Islet of Langerhans (tissue), 1 donor: ENCODE data around the gene DNAJC30.
"Not testable (repeated sequence)": the region's sequence is repeated elsewhere in the genome, so short reads cannot be mapped to it uniquely, and the experiment has no call there.

Experiments
- FAIRE-seq: peaks from one replicate; lab custom pipeline; 2011; peaks lifted over from hg19 to GRCh38; lab: Jason Lieb, UNC

The DNAJC30 gene

GRCh38 chr7:73683056-73683787 lies at the start of gene DNAJC30, which contains the start of gene BUD23:
TSS of gene DNAJC30 (minus strand) at chr7:73683453. CDS start at chr7:73683423, 30 bp downstream.
TSS of gene BUD23 (plus strand) at chr7:73683597. CDS start at chr7:73683626, 29 bp downstream.
- FAIRE-seq: no peak

- no peak for FAIRE-seq
Observed at GRCh38 chr7:73732397-73732796, 49.1 kb upstream of the DNAJC30 start.

GRCh38 chr7:73730485-73730884 lies 47.2 kb upstream of the DNAJC30 start:
- no peak for FAIRE-seq

- no peak for FAIRE-seq
Observed at GRCh38 chr7:73728551-73728950, 45.3 kb upstream of the DNAJC30 start.

- no peak for FAIRE-seq
Observed at GRCh38 chr7:73727952-73728351, 44.7 kb upstream of the DNAJC30 start.

- FAIRE-seq: no peak
Observed at GRCh38 chr7:73726083-73726466, 42.8 kb upstream of the DNAJC30 start.

- no peak for FAIRE-seq
Observed at GRCh38 chr7:73723813-73724212, 40.6 kb upstream of the DNAJC30 start.

GRCh38 chr7:73722785-73723184 lies 39.5 kb upstream of the DNAJC30 start:
- FAIRE-seq: no peak

GRCh38 chr7:73722182-73722581 lies 38.9 kb upstream of the DNAJC30 start:
- FAIRE-seq: not testable (repeated sequence)

GRCh38 chr7:73721377-73721817 lies 38.1 kb upstream of the DNAJC30 start:
- FAIRE-seq: no peak

GRCh38 chr7:73720443-73720842 lies 37.2 kb upstream of the DNAJC30 start:
- FAIRE-seq: not testable (repeated sequence)

GRCh38 chr7:73719806-73720169 lies 36.5 kb upstream of the DNAJC30 start:
- FAIRE-seq: no peak

- no peak for FAIRE-seq
Observed at GRCh38 chr7:73718905-73719805, 35.9 kb upstream of the DNAJC30 start, which contains the start of gene STX1A. TSS of gene STX1A (minus strand) at chr7:73719669. CDS start at chr7:73719631, 38 bp downstream.

- no peak for FAIRE-seq
Observed at GRCh38 chr7:73718438-73718881, 35.2 kb upstream of the DNAJC30 start.

GRCh38 chr7:73717991-73718405 lies 34.7 kb upstream of the DNAJC30 start:
- no peak for FAIRE-seq

- no peak for FAIRE-seq
Observed at GRCh38 chr7:73717025-73717807, 34.0 kb upstream of the DNAJC30 start.

- no peak for FAIRE-seq
Observed at GRCh38 chr7:73716318-73716890, 33.2 kb upstream of the DNAJC30 start.

GRCh38 chr7:73715648-73716317 lies 32.5 kb upstream of the DNAJC30 start:
- FAIRE-seq: peak; percentile 76

- FAIRE-seq: not testable (repeated sequence)
Observed at GRCh38 chr7:73713319-73713718, 30.1 kb upstream of the DNAJC30 start.

- no peak for FAIRE-seq
Observed at GRCh38 chr7:73712773-73713172, 29.5 kb upstream of the DNAJC30 start.

- no peak for FAIRE-seq
Observed at GRCh38 chr7:73708961-73709549, 25.8 kb upstream of the DNAJC30 start.
